HepG2 (cell line): ENCODE data around the gene OR13C4. TPM values are rescaled to one million over a fixed set of nuclear protein-coding genes. Genes with fewer than 3 reads are reported as not detected.
"Not testable (repeated sequence)": the region's sequence is repeated elsewhere in the genome, so short reads cannot be mapped to it uniquely, and the experiment has no call there.

Source experiments
- ATAC-seq: fragments of 200-7000 bp; cut with Tn5 transposase; 3 replicates; pipeline ENCODE4 v1.9.1; 2020; ENCODE audit warnings: mild to moderate bottlenecking, moderate library complexity
- BruUV-seq: library from RNA; stranded (reverse); fragments of 400-500 nt; replicated peaks from 2 replicates; lab custom pipeline; 2021; lab: Mats Ljungman, UMichigan
- CTCF ChIA-PET: fragments of 300-600 bp; formaldehyde crosslinking; extraction: SDS; loops from one replicate; lab custom pipeline; 2021; ENCODE audit warnings: low total read pairs, inconsistent platforms, low intra/inter-chr PET ratio; lab: Yijun Ruan, JAX
- POLR2A ChIA-PET: fragments of 350-600 bp; sonication (Branson Sonifier 250); formaldehyde crosslinking; loops from one replicate; lab custom pipeline; 2020; ENCODE audit warnings: antibody characterized with exemption, inconsistent platforms; lab: Yijun Ruan, JAX
- DNase-seq: peaks from one replicate; pipeline ENCODE4 v3.0.0-alpha.2; 2015; ENCODE audit warnings: low spot score
- FAIRE-seq: peaks from 3 replicates; lab custom pipeline; 2011; peaks lifted over from hg19 to GRCh38; lab: Jason Lieb, UNC
- H2AFZ ChIP-seq: one replicate; pipeline ENCODE4 v1.6.1; 2011; ENCODE audit warnings: low read length, inconsistent platforms
- H3K27ac ChIP-seq: fragments of 300-600 bp; 3 replicates; pipeline ENCODE4 v1.8.0; 2011; ENCODE audit warnings: mixed run types, mild to moderate bottlenecking, mixed read lengths, low read length, inconsistent platforms; ENCODE audit not compliant: insufficient read depth; ENCODE audit errors: extremely low read length
- H3K27me3 ChIP-seq, 2 experiments: fragments of 200-600 bp in 1 of 2; 2 replicates in 1 of 2; 3 replicates in 1 of 2; pipeline versions ENCODE4 v1.6.0 to v1.8.0; 2011; ENCODE audit warnings: low read length in 2 of 2, mild to moderate bottlenecking in 2 of 2, moderate library complexity in 2 of 2, inconsistent platforms in 1 of 2; ENCODE audit not compliant: insufficient read depth in 2 of 2, control insufficient read depth in 1 of 2
- H3K36me3 ChIP-seq, 2 experiments: fragments of 200-600 bp in 1 of 2; replicated peaks in 1 of 2; 2 replicates in 1 of 2; 3 replicates in 1 of 2; pipeline versions ENCODE4 v1.5.1 to v1.8.0; 2011; ENCODE audit warnings: low read length in 2 of 2, inconsistent platforms in 1 of 2; ENCODE audit not compliant: insufficient read depth in 2 of 2, control insufficient read depth in 1 of 2
- H3K4me1 ChIP-seq: 2 replicates; pipeline ENCODE4 v1.5.1; 2012; ENCODE audit warnings: low read length, inconsistent platforms; ENCODE audit not compliant: insufficient read depth
- H3K4me2 ChIP-seq: 2 replicates; pipeline ENCODE4 v1.6.0; 2011; ENCODE audit warnings: low read depth, low read length, inconsistent platforms
- H3K4me3 ChIP-seq, 3 experiments: fragments of 200-600 bp in 1 of 3; sonication (generic), shearing (Covaris generic) in 1 of 3; replicated peaks in 1 of 3; 2 replicates each; pipeline ENCODE4 v1.5.1; 2011 to 2016; ENCODE audit warnings: low read length in 3 of 3, inconsistent platforms in 2 of 3, low read depth in 2 of 3, mild to moderate bottlenecking in 2 of 3, control low read depth in 1 of 3, mixed read lengths in 1 of 3; ENCODE audit not compliant: insufficient read depth in 1 of 3
- H3K79me2 ChIP-seq: one replicate; pipeline ENCODE4 v1.6.1; 2011; ENCODE audit warnings: low read length, inconsistent platforms; ENCODE audit not compliant: insufficient read depth
- H3K9ac ChIP-seq: 2 replicates; pipeline ENCODE4 v1.6.0; 2011; ENCODE audit warnings: mild to moderate bottlenecking, low read depth, low read length, inconsistent platforms; ENCODE audit not compliant: insufficient read depth
- H3K9me3 ChIP-seq: 2 replicates; pipeline ENCODE4 v1.5.1; 2012; ENCODE audit warnings: mild to moderate bottlenecking, low read length
- H4K20me1 ChIP-seq: 2 replicates; pipeline ENCODE4 v1.6.0; 2011; ENCODE audit warnings: inconsistent platforms, mild to moderate bottlenecking, low read length, moderate library complexity; ENCODE audit not compliant: insufficient read depth
- FLYWCH1 ChIP-seq: sonication (generic); formaldehyde crosslinking; IDR thresholded peaks from 2 replicates; pipeline ENCODE4 v1.8.1; 2023; ENCODE audit warnings: mild to moderate bottlenecking, missing genetic modification reagents
- GATAD1 ChIP-seq: IDR thresholded peaks from 2 replicates; pipeline ENCODE4 v1.6.1; 2016; ENCODE audit warnings: missing genetic modification reagents, missing compliant biosample characterization
- GLI4 ChIP-seq: sonication (generic); formaldehyde crosslinking; IDR thresholded peaks from 2 replicates; pipeline ENCODE4 v1.5.1; 2020; ENCODE audit warnings: missing genetic modification reagents, mild to moderate bottlenecking, moderate library complexity, borderline replicate concordance
- NBN ChIP-seq: fragments of 450-650 bp; conservative IDR thresholded peaks from 2 replicates; pipeline ENCODE4 v1.6.1; 2017
- NCOR1 ChIP-seq: fragments of 200-600 bp; sonication (generic); IDR thresholded peaks from 2 replicates; pipeline ENCODE4 v1.7.0; 2017; ENCODE audit warnings: antibody characterized with exemption, low read length, borderline replicate concordance
- NFKBIZ ChIP-seq: IDR thresholded peaks from 2 replicates; pipeline ENCODE4 v1.6.1; 2018; ENCODE audit warnings: missing genetic modification reagents, missing compliant biosample characterization
- RARG ChIP-seq: sonication (generic); formaldehyde crosslinking; IDR thresholded peaks from 2 replicates; pipeline ENCODE4 v1.4.0; 2020; ENCODE audit warnings: low read depth, mild to moderate bottlenecking, missing genetic modification reagents
- ZNF121 ChIP-seq: sonication (generic); formaldehyde crosslinking; IDR thresholded peaks from 2 replicates; pipeline ENCODE4 v1.5.0; 2020; ENCODE audit warnings: mild to moderate bottlenecking, missing genetic modification reagents
- ZNF768 ChIP-seq: sonication (generic); formaldehyde crosslinking; IDR thresholded peaks from 2 replicates; pipeline ENCODE4 v1.4.0; 2020; ENCODE audit warnings: missing genetic modification reagents
- ZNF777 ChIP-seq: sonication (generic); formaldehyde crosslinking; IDR thresholded peaks from 2 replicates; pipeline ENCODE4 v1.4.0; 2020; ENCODE audit warnings: missing genetic modification reagents
- ZNF839 ChIP-seq: sonication (generic); formaldehyde crosslinking; IDR thresholded peaks from 2 replicates; pipeline ENCODE4 v1.4.0; 2020; ENCODE audit warnings: missing genetic modification reagents, mild to moderate bottlenecking, borderline replicate concordance
- WGBS: methylation state at CpG from one replicate; pipeline ENCODE4 v1.1.6; 2017; ENCODE audit warnings: low lambda C conversion rate; 5-methylcytosine and 5-hydroxymethylcytosine counted together
- in situ Hi-C: cut with HindIII; loops from 2 replicates; pipeline ENCODE4 v1.10.0; 2017; ENCODE audit warnings: low pct_unique_long_range_greater_than_20kb; ENCODE audit not compliant: extremely low pct_ligation_motif_present
- intact Hi-C: fragments of 100-400 bp; cut with micrococcal nuclease; formaldehyde crosslinking; loops from one replicate; pipeline ENCODE4 v1.10.0; 2022; ENCODE audit not compliant: unreplicated experiment
- polyA plus RNA-seq, 8 experiments: library from polyadenylated mRNA; depleted of rRNA in 3 of 8; stranded (reverse) in 7 of 8; unstranded in 1 of 8; fragments of >200 nt; fragmentation: Illumina TruSeq in 4 of 8; extraction: Trizol in 4 of 8; gene quantifications; 2 replicates each; pipeline versions ENCODE4 v1.2.1 to v1.2.3, GENCODE V29; 2011 to 2016; ENCODE audit warnings: low read depth in 4 of 8, missing spikeins in 1 of 8, mixed read lengths in 1 of 8; ENCODE audit not compliant: insufficient read depth in 1 of 8
- total RNA-seq, 5 experiments: library from RNA; depleted of rRNA; stranded (reverse); fragments of >200 nt; fragmentation: Illumina TruSeq; extraction: Trizol; gene quantifications; 2 replicates each; pipeline ENCODE4 v1.2.3, GENCODE V29; 2016; ENCODE audit warnings: low read depth in 1 of 5
- TF ChIP-seq, protein P1 (sequence below): sonication (generic); formaldehyde crosslinking; IDR thresholded peaks from 2 replicates; pipeline ENCODE4 v1.5.0; 2020; ENCODE audit warnings: mild to moderate bottlenecking, missing genetic modification reagents
- TF ChIP-seq, protein P2 (sequence below): sonication (generic); formaldehyde crosslinking; IDR thresholded peaks from 2 replicates; pipeline ENCODE4 v1.5.0; 2020; ENCODE audit warnings: missing genetic modification reagents
- TF ChIP-seq, protein P3 (sequence below): sonication (generic); formaldehyde crosslinking; IDR thresholded peaks from 2 replicates; pipeline ENCODE4 v1.8.0; 2022; ENCODE audit warnings: mild to moderate bottlenecking, missing genetic modification reagents
- TF ChIP-seq, protein P4 (sequence below): sonication (generic); formaldehyde crosslinking; IDR thresholded peaks from 2 replicates; pipeline ENCODE4 v1.8.0; 2022; ENCODE audit warnings: mild to moderate bottlenecking, missing genetic modification reagents, moderate library complexity
- TF ChIP-seq, protein P5 (sequence below): sonication (generic); formaldehyde crosslinking; IDR thresholded peaks from 2 replicates; pipeline ENCODE4 v1.8.0; 2023; ENCODE audit warnings: mild to moderate bottlenecking, missing genetic modification reagents

OR13C4 gene
- total and polyA plus RNA-seq, 2 of the 13 experiments (the other 11 are each of a cell fraction or from before 2014, with no cell fraction given) = not detected

DNA sequence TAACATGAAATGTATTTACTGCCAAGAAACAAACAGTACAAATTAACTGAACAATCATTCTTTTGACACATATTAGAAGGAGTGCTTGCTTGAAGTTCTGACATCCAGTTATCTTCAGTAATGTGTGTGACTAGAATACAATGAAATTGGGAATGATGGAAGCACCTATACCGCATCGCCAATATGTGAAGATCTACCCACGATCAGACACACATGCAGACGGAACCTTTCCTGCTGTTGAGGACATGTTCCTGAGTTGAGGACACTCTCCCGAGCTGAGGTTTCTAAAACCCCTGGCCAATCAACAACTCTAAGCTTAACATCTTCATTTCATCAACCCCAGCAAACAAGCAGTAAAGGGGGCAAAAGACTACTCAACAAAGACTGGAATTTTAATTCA lies 9.7 kb upstream of the OR13C4 start, which contains the start of gene OR13C3:
Gene OR13C3, minus strand, starts transcription at position 101 of the 400 bp plus-strand sequence. CDS start 133 bp downstream, outside the sequence.
- H2AFZ ChIP-seq = no peak within 1 kb of the TSS
- H3K79me2 ChIP-seq = no peaks in the 10 kb centered on the region
- no peak within 1 kb of the TSS for H3K27ac ChIP-seq
- intact Hi-C loops = no loop called here
- ChIA-PET POLR2A (no interaction called here), CTCF (no interaction called here)
- H3K36me3 ChIP-seq = no peaks in the 10 kb centered on the region
- in situ Hi-C loops = no loop called here
- H3K9ac ChIP-seq = no peak within 1 kb of the TSS
- FAIRE-seq = no peak
- no peaks in the 10 kb centered on the region for H4K20me1 ChIP-seq
- H3K4me2 ChIP-seq = no peak within 1 kb of the TSS
- no peak for DNase-seq
- BruUV-seq = no TSS peak
- 45% methylated on average over 5 of the region's 5 CpGs for WGBS
- no peak for ATAC-seq
- H3K9me3 ChIP-seq = no peaks in the 10 kb centered on the region
- no peaks in the 10 kb centered on the region for H3K4me1 ChIP-seq
- H3K4me3 ChIP-seq = no peak within 1 kb of the TSS
- no peaks in the 10 kb centered on the region for H3K27me3 ChIP-seq
- TF ChIP-seq GLI4 (CRISPR knock-in tag) (no peak), NCOR1 (no peak), RARG (no peak), ZNF777 (CRISPR knock-in tag) (no peak), ZNF839 (no peak), ZNF768 (CRISPR knock-in tag) (no peak), GATAD1 (CRISPR knock-in tag) (no peak), NBN (no peak), NFKBIZ (CRISPR knock-in tag) (no peak), FLYWCH1 (CRISPR knock-in tag) (no peak), ZNF121 (CRISPR knock-in tag) (no peak)
- TF ChIP-seq, protein P1, sequence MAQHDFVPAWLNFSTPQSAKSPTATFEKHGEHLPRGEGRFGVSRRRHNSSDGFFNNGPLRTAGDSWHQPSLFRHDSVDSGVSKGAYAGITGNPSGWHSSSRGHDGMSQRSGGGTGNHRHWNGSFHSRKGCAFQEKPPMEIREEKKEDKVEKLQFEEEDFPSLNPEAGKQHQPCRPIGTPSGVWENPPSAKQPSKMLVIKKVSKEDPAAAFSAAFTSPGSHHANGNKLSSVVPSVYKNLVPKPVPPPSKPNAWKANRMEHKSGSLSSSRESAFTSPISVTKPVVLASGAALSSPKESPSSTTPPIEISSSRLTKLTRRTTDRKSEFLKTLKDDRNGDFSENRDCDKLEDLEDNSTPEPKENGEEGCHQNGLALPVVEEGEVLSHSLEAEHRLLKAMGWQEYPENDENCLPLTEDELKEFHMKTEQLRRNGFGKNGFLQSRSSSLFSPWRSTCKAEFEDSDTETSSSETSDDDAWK (CRISPR knock-in tag) = no peak
- TF ChIP-seq, protein P2, sequence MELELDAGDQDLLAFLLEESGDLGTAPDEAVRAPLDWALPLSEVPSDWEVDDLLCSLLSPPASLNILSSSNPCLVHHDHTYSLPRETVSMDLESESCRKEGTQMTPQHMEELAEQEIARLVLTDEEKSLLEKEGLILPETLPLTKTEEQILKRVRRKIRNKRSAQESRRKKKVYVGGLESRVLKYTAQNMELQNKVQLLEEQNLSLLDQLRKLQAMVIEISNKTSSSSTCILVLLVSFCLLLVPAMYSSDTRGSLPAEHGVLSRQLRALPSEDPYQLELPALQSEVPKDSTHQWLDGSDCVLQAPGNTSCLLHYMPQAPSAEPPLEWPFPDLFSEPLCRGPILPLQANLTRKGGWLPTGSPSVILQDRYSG (CRISPR knock-in tag) = no peak
- TF ChIP-seq, protein P3, sequence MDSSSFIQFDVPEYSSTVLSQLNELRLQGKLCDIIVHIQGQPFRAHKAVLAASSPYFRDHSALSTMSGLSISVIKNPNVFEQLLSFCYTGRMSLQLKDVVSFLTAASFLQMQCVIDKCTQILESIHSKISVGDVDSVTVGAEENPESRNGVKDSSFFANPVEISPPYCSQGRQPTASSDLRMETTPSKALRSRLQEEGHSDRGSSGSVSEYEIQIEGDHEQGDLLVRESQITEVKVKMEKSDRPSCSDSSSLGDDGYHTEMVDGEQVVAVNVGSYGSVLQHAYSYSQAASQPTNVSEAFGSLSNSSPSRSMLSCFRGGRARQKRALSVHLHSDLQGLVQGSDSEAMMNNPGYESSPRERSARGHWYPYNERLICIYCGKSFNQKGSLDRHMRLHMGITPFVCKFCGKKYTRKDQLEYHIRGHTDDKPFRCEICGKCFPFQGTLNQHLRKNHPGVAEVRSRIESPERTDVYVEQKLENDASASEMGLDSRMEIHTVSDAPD = no peak
- TF ChIP-seq, protein P4, sequence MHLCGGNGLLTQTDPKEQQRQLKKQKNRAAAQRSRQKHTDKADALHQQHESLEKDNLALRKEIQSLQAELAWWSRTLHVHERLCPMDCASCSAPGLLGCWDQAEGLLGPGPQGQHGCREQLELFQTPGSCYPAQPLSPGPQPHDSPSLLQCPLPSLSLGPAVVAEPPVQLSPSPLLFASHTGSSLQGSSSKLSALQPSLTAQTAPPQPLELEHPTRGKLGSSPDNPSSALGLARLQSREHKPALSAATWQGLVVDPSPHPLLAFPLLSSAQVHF = no peak
- TF ChIP-seq, protein P5, sequence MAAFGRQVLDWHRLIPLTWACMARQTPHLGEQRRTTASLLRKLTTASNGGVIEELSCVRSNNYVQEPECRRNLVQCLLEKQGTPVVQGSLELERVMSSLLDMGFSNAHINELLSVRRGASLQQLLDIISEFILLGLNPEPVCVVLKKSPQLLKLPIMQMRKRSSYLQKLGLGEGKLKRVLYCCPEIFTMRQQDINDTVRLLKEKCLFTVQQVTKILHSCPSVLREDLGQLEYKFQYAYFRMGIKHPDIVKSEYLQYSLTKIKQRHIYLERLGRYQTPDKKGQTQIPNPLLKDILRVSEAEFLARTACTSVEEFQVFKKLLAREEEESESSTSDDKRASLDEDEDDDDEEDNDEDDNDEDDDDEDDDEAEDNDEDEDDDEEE (CRISPR knock-in tag) = no peak
- TF ChIP-seq, all 625 proteins: peak for 0

DNA sequence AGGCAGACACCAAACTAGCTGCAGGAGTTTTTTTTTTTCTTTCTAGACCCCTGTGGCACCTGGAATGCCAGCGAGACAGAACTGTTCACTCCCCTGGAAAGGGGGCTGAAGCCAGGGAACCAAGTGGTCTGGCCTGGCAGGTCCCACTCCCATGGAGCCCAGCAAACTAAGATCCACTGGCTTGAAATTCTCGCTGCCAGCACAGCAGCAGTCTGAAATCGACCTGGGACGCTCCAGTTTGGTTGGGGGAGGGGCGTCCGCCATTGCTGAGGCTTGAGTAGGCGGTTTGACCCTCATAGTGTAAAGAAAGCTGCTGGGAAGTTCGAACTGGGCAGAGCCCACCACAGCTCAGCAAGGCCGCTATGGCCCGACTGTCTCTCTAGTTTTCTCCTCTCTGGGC lies 6.8 kb downstream of the OR13C4 start:
- H4K20me1 ChIP-seq, H3K4me1 ChIP-seq, BruUV-seq, H3K9ac ChIP-seq, intact Hi-C loops, FAIRE-seq, ATAC-seq, POLR2A ChIA-PET, H3K4me3 ChIP-seq, H2AFZ ChIP-seq, CTCF ChIA-PET, in situ Hi-C loops, H3K79me2 ChIP-seq, H3K36me3 ChIP-seq, H3K27me3 ChIP-seq, H3K27ac ChIP-seq, H3K4me2 ChIP-seq, H3K9me3 ChIP-seq, DNase-seq: not testable (repeated sequence)
- WGBS = 23% methylated on average over 7 of the region's 10 CpGs
